Measurements from ENCODE around the gene PCSK4.

Gene PCSK4

DNA sequence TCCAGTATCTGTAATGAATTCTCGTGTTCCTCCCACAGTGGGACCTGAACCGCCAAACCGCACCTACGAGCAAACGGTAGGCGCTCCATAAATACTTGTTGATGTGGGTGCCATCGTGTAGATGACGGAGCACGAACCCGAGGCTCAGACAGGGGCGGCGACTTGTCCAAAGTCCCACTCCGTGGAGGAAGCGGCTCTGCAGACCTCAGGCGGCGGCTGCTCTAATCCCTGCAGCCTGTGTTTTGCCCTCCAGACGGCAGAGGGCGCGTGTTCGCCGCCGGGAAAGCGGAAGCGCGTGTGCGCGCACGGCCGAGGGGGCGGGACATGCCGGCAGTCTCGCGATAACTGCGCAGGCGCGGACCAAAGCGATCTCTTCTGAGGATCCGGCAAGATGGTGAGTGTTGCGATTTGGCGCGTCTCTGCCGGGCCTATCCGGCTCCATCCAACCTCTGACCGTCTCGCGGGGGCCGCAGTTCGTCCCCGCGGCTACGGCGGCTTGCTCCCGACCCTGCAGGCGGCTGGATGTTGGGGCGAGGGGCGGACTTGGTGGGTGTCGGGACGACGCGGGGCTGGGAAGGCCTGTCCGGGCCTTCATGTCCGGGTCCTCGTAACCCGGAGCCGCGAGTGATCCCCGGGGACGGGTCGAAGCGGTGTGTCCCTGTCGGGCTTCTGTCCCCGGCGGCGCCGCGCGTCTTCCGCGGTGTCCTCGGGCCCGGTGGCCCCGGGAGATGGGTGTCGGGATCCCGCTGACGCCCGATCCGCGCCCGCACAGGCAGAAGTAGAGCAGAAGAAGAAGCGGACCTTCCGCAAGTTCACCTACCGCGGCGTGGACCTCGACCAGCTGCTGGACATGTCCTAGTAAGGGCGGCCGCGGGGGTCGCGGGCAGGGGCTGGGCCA, 51.9 kb downstream of the PCSK4 start, which contains the start of gene RPS15:
Gene RPS15 (plus strand): TSS at position 362 of the 898 bp plus-strand sequence. CDS start 30 bp downstream, at position 392.
- Mint-ChIP-seq H3K4me1 (peaks cover 43% of the 10 kb centered on the region), H3K27me3 (ENCODE audit: low read depth, poor library complexity) (peaks cover 6% of the 10 kb centered on the region), H3K27ac (peak within 1 kb of the TSS; percentile 100), H3K4me3 (peak within 1 kb of the TSS; percentile 97), H3K36me3 (ENCODE audit: low read depth) (peaks cover 33% of the 10 kb centered on the region), H3K9me3 (no peaks in the 10 kb centered on the region)
- DNase-seq = peak; percentile 97
- TF ChIP-seq, protein P1, sequence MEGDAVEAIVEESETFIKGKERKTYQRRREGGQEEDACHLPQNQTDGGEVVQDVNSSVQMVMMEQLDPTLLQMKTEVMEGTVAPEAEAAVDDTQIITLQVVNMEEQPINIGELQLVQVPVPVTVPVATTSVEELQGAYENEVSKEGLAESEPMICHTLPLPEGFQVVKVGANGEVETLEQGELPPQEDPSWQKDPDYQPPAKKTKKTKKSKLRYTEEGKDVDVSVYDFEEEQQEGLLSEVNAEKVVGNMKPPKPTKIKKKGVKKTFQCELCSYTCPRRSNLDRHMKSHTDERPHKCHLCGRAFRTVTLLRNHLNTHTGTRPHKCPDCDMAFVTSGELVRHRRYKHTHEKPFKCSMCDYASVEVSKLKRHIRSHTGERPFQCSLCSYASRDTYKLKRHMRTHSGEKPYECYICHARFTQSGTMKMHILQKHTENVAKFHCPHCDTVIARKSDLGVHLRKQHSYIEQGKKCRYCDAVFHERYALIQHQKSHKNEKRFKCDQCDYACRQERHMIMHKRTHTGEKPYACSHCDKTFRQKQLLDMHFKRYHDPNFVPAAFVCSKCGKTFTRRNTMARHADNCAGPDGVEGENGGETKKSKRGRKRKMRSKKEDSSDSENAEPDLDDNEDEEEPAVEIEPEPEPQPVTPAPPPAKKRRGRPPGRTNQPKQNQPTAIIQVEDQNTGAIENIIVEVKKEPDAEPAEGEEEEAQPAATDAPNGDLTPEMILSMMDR (IDR thresholded peaks at IDR 0.05) = peak; percentile 85

DNA sequence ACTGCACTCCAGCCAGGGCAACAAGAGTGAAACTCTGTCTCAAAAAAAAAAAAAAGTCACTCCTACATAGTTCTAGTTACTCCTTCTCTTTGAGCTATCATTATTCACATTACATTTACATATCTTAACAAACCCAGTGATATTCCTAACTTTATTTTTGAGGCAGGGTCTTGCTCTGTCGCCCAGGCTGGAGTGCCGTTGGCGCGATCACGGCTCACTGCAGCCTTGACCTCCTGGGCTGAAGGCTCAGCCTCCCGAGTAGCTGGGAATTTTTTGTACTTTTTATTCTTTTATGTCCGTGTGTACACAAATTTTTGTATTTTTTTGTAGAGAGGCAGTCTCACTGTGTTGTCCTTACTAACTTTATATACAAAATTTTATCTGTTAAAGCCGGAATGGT, 52.5 kb downstream of the PCSK4 start:
- Mint-ChIP-seq H3K9me3 (no peaks in the 10 kb centered on the region), H3K27ac (no peak overlapping the region), H3K4me3 (peak overlapping the region; percentile 97), H3K4me1 (peaks cover 41% of the 10 kb centered on the region), H3K27me3 (ENCODE audit: low read depth, poor library complexity) (peaks cover 6% of the 10 kb centered on the region), H3K36me3 (ENCODE audit: low read depth) (peaks cover 29% of the 10 kb centered on the region)
- no peak for DNase-seq
- TF ChIP-seq, protein P1 (IDR thresholded peaks at IDR 0.05) = no peak

DNA sequence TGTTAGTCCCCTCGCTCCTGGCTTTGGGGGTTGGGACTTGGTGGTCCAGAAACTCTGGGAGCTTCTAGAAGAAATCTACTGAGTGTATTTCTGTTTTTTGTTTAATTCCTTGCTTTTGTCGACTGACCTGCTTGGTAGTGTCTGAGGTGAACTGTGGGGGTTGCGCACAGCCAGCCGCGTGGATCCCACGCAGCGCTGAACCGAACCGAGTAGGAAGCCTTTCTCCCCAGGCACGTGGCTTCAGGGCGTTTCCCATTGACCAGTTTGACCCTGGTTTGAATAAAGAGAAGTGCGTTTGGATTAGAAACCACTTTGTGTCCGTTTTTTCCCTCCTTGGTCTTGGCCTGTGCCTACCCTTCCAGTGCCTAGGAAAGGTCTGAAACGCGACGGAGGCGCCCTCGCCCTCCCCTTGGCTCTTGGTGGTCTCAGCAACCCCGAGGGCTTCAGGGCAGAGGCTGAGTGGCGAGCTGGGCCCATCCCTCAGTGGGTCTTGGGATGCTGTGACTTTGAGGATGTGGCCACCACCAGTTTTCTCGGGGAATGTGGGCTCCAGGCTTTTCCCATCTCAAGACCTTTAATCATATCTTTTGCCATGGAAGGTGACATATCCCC, 54.7 kb downstream of the PCSK4 start:
- TF ChIP-seq, protein P1 (IDR thresholded peaks at IDR 0.05) = no peak
- no peak for DNase-seq
- H3K27me3 Mint-ChIP-seq (ENCODE audit: low read depth, poor library complexity) = peaks cover 2% of the 10 kb centered on the region
- H3K4me3 Mint-ChIP-seq = no peak overlapping the region
- peaks cover 9% of the 10 kb centered on the region for H3K36me3 Mint-ChIP-seq (ENCODE audit: low read depth)
- peaks cover 27% of the 10 kb centered on the region for H3K4me1 Mint-ChIP-seq
- H3K9me3 Mint-ChIP-seq = no peaks in the 10 kb centered on the region
- peak overlapping the region; percentile 88 for H3K27ac Mint-ChIP-seq

DNA sequence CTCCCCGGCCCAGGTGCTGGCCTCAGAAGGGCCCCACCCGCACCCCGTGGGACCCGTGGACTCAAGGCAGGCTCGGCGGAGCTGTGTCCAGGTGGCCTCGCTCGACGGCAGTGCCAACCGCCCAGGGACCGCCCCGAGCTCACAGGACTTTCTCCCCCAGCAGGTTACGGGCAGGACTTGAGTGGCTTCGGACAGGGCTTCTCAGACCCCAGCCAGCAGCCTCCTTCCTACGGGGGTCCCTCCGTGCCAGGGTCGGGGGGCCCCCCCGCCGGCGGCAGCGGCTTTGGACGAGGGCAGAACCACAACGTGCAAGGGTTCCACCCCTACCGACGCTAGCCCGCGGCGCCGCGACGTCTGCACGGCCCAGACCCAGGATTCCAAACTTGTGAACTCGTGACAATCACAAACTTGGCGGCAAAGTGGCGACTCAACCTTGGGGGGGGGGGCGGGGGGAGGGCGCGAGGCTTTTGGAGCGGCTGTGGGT, 55.5 kb downstream of the PCSK4 start:
- peaks cover 24% of the 10 kb centered on the region for H3K4me1 Mint-ChIP-seq
- no peaks in the 10 kb centered on the region for H3K9me3 Mint-ChIP-seq
- DNase-seq = no peak
- H3K27ac Mint-ChIP-seq = no peak overlapping the region
- peaks cover 2% of the 10 kb centered on the region for H3K27me3 Mint-ChIP-seq (ENCODE audit: low read depth, poor library complexity)
- H3K36me3 Mint-ChIP-seq (ENCODE audit: low read depth) = peaks cover 9% of the 10 kb centered on the region
- TF ChIP-seq, protein P1 (IDR thresholded peaks at IDR 0.05) = no peak
- H3K4me3 Mint-ChIP-seq = no peak overlapping the region

DNA sequence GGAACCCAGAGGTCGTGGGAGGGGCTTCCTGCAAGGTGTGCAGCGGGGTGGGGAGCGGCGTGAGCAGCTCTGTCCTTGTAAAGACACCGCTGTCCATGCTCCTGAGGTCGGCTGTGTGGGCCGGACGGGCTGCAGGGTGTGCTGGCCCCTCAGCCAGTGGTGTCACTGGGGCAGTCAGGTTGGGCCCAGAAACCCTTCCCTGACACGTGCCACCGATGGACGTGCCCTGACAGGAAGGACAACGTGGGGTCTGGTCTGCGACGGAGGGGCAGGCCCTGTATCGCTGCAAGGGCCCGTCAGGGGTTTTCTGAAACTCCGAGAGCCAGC, 56.1 kb downstream of the PCSK4 start:
- TF ChIP-seq, protein P1 (IDR thresholded peaks at IDR 0.05) = no peak
- peaks cover 2% of the 10 kb centered on the region for H3K27me3 Mint-ChIP-seq (ENCODE audit: low read depth, poor library complexity)
- no peaks in the 10 kb centered on the region for H3K9me3 Mint-ChIP-seq
- H3K27ac Mint-ChIP-seq = no peak overlapping the region
- H3K4me1 Mint-ChIP-seq = peaks cover 19% of the 10 kb centered on the region
- DNase-seq = no peak
- peaks cover 9% of the 10 kb centered on the region for H3K36me3 Mint-ChIP-seq (ENCODE audit: low read depth)
- H3K4me3 Mint-ChIP-seq = no peak overlapping the region

All from nephron progenitor cell (in vitro differentiated cells).